Mucosa of gallbladder (tissue), 1 donor: Measurements from ENCODE around the gene KIAA2012. TPM values are rescaled to one million over a fixed set of nuclear protein-coding genes. Genes with fewer than 3 reads are reported as not detected.

Source experiments
- DNase-seq: peaks from one replicate; pipeline ENCODE4 v3.0.0-alpha.2; 2020; ENCODE audit warnings: low spot score
- total RNA-seq: library from RNA; stranded (reverse); gene quantifications from one replicate; pipeline ENCODE4 v1.2.1, GENCODE V29; 2021
- donor health status: DM: no; HTN: no; CAD: no.

The KIAA2012 gene
- total RNA-seq, 1 donor from 2014 or later, result not detected

GRCh38 chr2:202084265-202084664 lies 11.2 kb downstream of the KIAA2012 start:
- DNase-seq, result no peak

GRCh38 chr2:202088777-202089176 lies 15.7 kb downstream of the KIAA2012 start:
- no peak for DNase-seq

- DNase-seq, result no peak
Observed at GRCh38 chr2:202090530-202090929, 17.5 kb downstream of the KIAA2012 start.

- peak; percentile 16 for DNase-seq
Observed at GRCh38 chr2:202091476-202091875, 18.4 kb downstream of the KIAA2012 start.

- DNase-seq, result no peak
Observed at GRCh38 chr2:202094426-202094986, 21.5 kb downstream of the KIAA2012 start.

GRCh38 chr2:202095235-202095634 lies 22.2 kb downstream of the KIAA2012 start:
- no peak for DNase-seq

GRCh38 chr2:202096736-202097135 lies 23.7 kb downstream of the KIAA2012 start:
- DNase-seq, result no peak

- no peak for DNase-seq
Observed at GRCh38 chr2:202098291-202098690, 25.2 kb downstream of the KIAA2012 start.

- DNase-seq, result peak; percentile 49
Observed at GRCh38 chr2:202099515-202099914, 26.5 kb downstream of the KIAA2012 start.

- no peak for DNase-seq
Observed at GRCh38 chr2:202100176-202100575, 27.1 kb downstream of the KIAA2012 start.

GRCh38 chr2:202101026-202101579 lies 28.0 kb downstream of the KIAA2012 start:
- no peak for DNase-seq

- no peak for DNase-seq
Observed at GRCh38 chr2:202102425-202103000, 29.5 kb downstream of the KIAA2012 start.

- DNase-seq, result no peak
Observed at GRCh38 chr2:202104286-202104870, 31.3 kb downstream of the KIAA2012 start.

- DNase-seq, result no peak
Observed at GRCh38 chr2:202105025-202105424, 32.0 kb downstream of the KIAA2012 start.

- no peak for DNase-seq
Observed at GRCh38 chr2:202108345-202108744, 35.3 kb downstream of the KIAA2012 start.

GRCh38 chr2:202109139-202109736 lies 36.2 kb downstream of the KIAA2012 start:
- DNase-seq, result no peak

- DNase-seq, result no peak
Observed at GRCh38 chr2:202109737-202110184, 36.7 kb downstream of the KIAA2012 start.

- no peak for DNase-seq
Observed at GRCh38 chr2:202110491-202110890, 37.4 kb downstream of the KIAA2012 start.

- DNase-seq, result no peak
Observed at GRCh38 chr2:202112041-202112440, 39.0 kb downstream of the KIAA2012 start.

- DNase-seq, result no peak
Observed at GRCh38 chr2:202113571-202114142, 40.6 kb downstream of the KIAA2012 start.

- no peak for DNase-seq
Observed at GRCh38 chr2:202114291-202114690, 41.2 kb downstream of the KIAA2012 start.

- no peak for DNase-seq
Observed at GRCh38 chr2:202114795-202115194, 41.7 kb downstream of the KIAA2012 start.
